Kasumi-1 (cell line): ENCODE data around the gene SHROOM1.
"Not testable (repeated sequence)": the region's sequence is repeated elsewhere in the genome, so short reads cannot be mapped to it uniquely, and the experiment has no call there.

Experiments used
- DNase-seq, 2 experiments: peaks; one replicate each; lab custom pipeline; 2025; lab: John Stamatoyannopoulos, UW

The SHROOM1 gene

GRCh38 chr5:132830436-132831094 lies at the start of gene SHROOM1:
Gene SHROOM1 (minus strand): TSS chr5:132830647. CDS start chr5:132826140, 4,507 bp downstream.
- DNase-seq, result no peak

GRCh38 chr5:132877938-132878337 lies 47.5 kb upstream of the SHROOM1 start:
- DNase-seq, result no peak

- no peak for DNase-seq
Observed at GRCh38 chr5:132877466-132877865, 47.0 kb upstream of the SHROOM1 start.

- no peak for DNase-seq
Observed at GRCh38 chr5:132876020-132876759, 45.7 kb upstream of the SHROOM1 start.

- DNase-seq, result no peak
Observed at GRCh38 chr5:132873930-132874271, 43.5 kb upstream of the SHROOM1 start.

- no peak for DNase-seq
Observed at GRCh38 chr5:132873119-132873929, 42.9 kb upstream of the SHROOM1 start, which contains the start of gene LEAP2. Gene LEAP2 (plus strand): TSS chr5:132873668. CDS start chr5:132873695, 27 bp downstream.

- no peak for DNase-seq
Observed at GRCh38 chr5:132872788-132873118, 42.3 kb upstream of the SHROOM1 start.

GRCh38 chr5:132871459-132872284 lies 41.2 kb upstream of the SHROOM1 start:
- no peak for DNase-seq

GRCh38 chr5:132870801-132871200 lies 40.4 kb upstream of the SHROOM1 start:
- no peak for DNase-seq

GRCh38 chr5:132868754-132869153 lies 38.3 kb upstream of the SHROOM1 start:
- no peak for DNase-seq

GRCh38 chr5:132867046-132867451 lies 36.6 kb upstream of the SHROOM1 start:
- no peak for DNase-seq

- DNase-seq, result peak; percentile 99
Observed at GRCh38 chr5:132866342-132867045, 36.0 kb upstream of the SHROOM1 start, which contains the start of the genes GDF9 and UQCRQ. Gene GDF9 (minus strand): TSS chr5:132866469. CDS start chr5:132864533, 1,936 bp downstream. Gene UQCRQ (plus strand): TSS chr5:132866642. CDS start chr5:132866882, 240 bp downstream.

- DNase-seq, result no peak
Observed at GRCh38 chr5:132865668-132866341, 35.4 kb upstream of the SHROOM1 start.

GRCh38 chr5:132860742-132861141 lies 30.3 kb upstream of the SHROOM1 start:
- no peak for DNase-seq

- no peak for DNase-seq
Observed at GRCh38 chr5:132859889-132860437, 29.5 kb upstream of the SHROOM1 start.

- DNase-seq, result no peak
Observed at GRCh38 chr5:132856011-132856410, 25.6 kb upstream of the SHROOM1 start.

GRCh38 chr5:132854992-132855391 lies 24.5 kb upstream of the SHROOM1 start:
- DNase-seq, result not testable (repeated sequence)

- DNase-seq, result no peak
Observed at GRCh38 chr5:132854301-132854700, 23.9 kb upstream of the SHROOM1 start.

GRCh38 chr5:132853790-132854189 lies 23.3 kb upstream of the SHROOM1 start:
- DNase-seq, result peak in 1 of 2 experiments; percentile 22

GRCh38 chr5:132853323-132853722 lies 22.9 kb upstream of the SHROOM1 start:
- no peak for DNase-seq
